Retinal pigment epithelial cell (primary cell): ENCODE results near the gene LRP1.

Experiments used
- DNase-seq: peaks from one replicate; pipeline ENCODE4 v3.0.0-alpha.2; 2010; ENCODE audit warnings: low read depth
- H3K4me3 ChIP-seq: 2 replicates; pipeline ENCODE4 v1.5.1; 2011; ENCODE audit warnings: mild to moderate bottlenecking, low read length, control low read depth, moderate library complexity
- TF ChIP-seq, protein P1 (sequence below): conservative IDR thresholded peaks from 2 replicates; pipeline ENCODE4 v1.5.1; 2011; ENCODE audit warnings: low read depth, low read length, control low read depth, inconsistent platforms

The LRP1 gene

DNA sequence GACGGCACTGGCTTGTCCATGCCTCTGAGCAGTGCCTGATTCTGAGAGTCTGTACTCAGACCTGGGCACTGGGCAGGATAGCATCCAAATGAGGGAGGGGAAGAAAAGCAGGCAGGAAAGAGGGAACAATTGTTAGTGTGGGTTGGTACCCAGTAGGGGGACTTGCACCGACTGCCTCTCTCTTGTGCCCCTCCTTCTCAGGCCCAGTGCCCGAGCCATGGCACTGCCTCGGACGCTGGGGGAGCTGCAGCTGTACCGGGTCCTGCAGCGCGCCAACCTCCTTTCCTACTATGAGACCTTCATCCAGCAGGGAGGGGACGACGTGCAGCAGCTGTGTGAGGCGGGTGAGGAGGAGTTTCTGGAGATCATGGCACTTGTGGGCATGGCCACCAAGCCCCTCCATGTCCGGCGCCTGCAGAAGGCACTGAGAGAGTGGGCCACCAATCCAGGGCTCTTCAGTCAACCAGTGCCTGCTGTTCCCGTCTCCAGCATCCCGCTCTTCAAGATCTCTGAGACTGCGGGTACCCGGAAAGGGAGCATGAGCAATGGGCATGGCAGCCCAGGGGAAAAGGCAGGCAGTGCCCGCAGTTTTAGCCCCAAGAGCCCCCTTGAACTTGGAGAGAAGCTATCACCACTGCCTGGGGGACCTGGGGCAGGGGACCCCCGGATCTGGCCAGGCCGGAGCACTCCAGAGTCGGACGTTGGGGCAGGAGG, 37.2 kb upstream of the LRP1 start:
- peak overlapping the region; percentile 87 for H3K4me3 ChIP-seq
- no peak for DNase-seq
- TF ChIP-seq, protein P1, sequence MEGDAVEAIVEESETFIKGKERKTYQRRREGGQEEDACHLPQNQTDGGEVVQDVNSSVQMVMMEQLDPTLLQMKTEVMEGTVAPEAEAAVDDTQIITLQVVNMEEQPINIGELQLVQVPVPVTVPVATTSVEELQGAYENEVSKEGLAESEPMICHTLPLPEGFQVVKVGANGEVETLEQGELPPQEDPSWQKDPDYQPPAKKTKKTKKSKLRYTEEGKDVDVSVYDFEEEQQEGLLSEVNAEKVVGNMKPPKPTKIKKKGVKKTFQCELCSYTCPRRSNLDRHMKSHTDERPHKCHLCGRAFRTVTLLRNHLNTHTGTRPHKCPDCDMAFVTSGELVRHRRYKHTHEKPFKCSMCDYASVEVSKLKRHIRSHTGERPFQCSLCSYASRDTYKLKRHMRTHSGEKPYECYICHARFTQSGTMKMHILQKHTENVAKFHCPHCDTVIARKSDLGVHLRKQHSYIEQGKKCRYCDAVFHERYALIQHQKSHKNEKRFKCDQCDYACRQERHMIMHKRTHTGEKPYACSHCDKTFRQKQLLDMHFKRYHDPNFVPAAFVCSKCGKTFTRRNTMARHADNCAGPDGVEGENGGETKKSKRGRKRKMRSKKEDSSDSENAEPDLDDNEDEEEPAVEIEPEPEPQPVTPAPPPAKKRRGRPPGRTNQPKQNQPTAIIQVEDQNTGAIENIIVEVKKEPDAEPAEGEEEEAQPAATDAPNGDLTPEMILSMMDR, result peak; percentile 14

DNA sequence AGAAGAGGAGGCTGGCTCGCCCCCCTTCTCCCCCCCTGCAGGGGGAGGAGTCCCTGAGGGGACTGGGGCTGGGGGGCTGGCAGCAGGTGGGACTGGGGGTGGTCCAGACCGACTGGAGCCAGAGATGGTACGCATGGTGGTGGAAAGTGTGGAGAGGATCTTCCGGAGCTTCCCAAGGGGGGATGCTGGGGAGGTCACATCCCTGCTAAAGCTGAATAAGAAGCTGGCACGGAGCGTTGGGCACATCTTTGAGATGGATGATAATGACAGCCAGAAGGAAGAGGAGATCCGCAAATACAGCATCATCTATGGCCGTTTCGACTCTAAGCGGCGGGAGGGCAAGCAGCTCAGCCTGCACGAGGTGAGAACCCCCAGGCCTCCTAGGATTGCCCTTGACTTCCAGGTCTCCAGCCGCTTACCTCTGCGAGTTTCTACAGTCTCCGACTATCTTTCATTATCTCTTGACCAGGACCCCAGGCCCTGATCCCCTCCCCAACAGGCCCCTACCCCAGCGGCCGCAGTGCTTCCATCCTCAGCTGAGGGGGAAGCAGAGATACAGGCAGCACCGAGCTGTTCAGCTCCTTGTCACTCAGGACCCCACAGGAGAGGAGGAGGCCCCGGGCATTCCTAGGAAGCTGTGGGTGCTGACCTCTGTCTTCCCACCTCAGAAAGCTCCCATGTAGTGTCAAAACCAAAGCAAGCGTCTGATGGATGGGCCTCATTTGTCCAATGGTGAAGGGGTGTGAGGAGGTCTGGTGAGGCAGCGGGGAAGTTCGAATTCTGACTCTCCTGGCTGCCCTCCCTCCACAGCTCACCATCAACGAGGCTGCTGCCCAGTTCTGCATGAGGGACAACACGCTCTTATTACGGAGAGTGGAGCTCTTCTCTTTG, 36.4 kb upstream of the LRP1 start:
- no peak overlapping the region for H3K4me3 ChIP-seq
- TF ChIP-seq, protein P1, result no peak
- no peak for DNase-seq

DNA sequence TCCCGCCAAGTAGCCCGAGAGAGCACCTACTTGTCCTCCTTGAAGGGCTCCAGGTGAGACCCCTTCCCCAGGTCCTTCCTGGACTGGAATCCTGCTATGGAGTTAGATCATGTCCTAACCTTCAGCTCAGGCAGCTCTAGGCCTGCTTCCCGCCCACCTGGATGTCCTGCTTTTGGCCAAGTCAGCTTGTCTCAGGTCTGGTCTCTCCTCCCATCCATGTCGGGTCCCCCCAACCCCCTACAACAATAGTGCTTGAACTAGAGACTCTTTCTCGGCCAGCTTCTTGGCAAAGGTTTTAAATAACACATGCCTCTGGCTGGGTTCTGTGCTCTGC, 35.8 kb upstream of the LRP1 start:
- DNase-seq, result no peak
- TF ChIP-seq, protein P1, result no peak
- no peak overlapping the region for H3K4me3 ChIP-seq

DNA sequence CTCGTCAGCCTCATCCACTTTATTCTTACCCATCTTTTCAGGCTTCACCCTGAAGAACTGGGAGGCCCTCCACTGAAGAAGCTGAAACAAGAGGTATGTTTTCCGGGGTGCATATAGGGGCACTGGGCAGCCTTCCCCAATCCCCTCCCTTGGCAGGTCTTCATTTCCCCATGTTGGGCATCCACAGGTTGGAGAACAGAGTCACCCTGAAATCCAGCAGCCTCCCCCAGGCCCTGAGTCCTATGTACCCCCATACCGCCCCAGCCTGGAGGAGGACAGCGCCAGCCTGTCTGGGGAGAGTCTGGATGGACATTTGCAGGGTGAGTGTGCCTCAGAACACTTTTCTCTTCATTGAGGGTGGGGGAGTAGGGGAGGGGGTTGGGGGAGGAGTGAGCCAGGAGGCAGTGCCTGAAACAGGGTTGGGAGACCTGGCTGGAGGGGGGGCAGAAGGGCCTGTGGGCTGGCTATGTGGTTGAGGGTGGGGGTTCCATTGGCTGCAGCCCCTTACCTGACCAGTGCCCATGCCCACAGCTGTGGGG, 35.3 kb upstream of the LRP1 start:
- no peak overlapping the region for H3K4me3 ChIP-seq
- no peak for DNase-seq
- TF ChIP-seq, protein P1, result no peak

DNA sequence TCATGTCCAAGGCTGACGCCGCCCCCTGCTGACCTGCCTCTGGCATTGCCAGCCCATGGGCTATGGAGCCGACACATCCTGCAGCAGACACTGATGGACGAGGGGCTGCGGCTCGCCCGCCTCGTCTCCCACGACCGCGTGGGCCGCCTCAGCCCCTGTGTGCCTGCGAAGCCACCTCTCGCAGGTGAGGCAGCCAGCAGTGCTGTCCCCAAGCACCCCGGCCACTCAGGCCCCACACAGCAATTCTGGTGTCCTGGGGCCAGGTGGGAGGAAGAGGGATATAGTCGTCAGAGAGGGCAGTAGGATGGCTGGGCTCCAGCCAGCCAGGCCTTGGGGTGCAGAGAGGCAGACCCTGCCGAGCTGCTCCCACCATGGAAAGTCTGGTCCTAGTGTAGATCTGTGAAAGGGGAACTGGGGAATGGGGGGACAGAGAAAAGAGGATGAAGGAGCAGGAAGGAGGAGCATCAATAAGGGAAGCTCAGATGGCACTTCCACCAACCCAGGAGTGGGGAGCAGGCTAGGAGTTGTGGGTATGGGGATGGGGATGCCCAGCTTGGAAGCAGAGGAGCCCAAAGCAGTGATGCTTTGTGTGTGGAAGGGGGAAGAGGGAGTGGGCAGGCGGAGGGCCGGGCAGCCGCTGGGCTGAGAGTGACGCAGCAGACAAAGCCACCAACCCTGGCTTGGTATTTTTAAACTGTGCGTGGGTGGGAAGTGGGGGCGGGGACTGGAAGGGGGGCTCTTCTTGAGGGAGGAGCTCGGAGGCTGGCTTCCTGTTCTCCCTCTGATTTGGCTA, 34.7 kb upstream of the LRP1 start:
- H3K4me3 ChIP-seq, result no peak overlapping the region
- TF ChIP-seq, protein P1, result peak; percentile 73

DNA sequence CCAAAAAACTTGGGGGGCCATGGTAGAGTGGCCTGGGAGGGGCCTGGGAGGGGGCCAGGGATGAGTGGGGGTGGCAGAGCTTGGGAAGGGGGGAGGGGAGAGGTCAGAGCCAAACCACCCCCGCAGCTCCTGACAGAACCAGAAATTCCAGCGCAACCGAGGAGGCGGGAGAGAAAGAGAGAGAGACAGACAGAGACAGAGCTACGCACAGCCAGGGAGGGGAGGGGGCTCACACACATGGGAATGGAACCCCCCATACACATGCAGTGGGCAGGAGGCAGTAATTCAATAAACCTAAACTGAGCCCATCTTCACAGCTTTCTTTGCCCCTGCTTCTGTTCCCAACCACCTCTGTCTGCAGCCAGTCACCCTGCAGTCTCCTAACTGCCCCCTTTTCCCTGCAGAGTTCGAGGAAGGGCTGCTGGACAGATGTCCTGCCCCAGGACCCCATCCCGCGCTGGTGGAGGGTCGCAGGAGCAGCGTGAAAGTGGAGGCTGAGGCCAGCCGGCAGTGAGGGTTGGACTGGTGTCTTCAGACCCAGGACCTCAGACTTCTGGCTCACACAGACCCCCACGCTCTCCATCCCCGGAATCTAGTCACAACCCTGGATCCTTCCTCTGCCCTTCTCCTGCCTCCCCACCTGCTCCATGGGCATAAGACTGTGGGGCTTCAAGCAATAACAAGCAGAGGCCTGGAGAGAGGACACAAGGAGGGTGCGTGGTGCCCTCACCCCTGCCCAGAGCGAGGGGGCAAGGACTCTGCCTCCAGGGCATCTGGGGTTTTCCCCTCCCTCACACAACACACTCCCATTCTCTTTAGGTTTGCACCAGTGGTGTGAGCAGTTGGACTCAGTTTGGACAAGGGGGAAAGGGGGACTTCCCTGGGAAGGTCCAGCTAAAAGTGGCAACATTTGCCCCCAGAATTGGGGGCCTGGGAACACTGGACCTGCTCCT, 33.8 kb upstream of the LRP1 start:
- TF ChIP-seq, protein P1, result no peak
- no peak for DNase-seq
- H3K4me3 ChIP-seq, result no peak overlapping the region

More for the DNA sequence above, 34.7 kb upstream of the LRP1 start:
- DNase-seq, result no peak
